Left lung (tissue), 10 donors: ENCODE results near the gene ATRIP. TPM values are rescaled to one million over a fixed set of nuclear protein-coding genes. Genes with fewer than 3 reads are reported as not detected.

ENCODE experiments used
- ATAC-seq: fragments of 200-7000 bp; cut with Tn5 transposase; one replicate; pipeline ENCODE4 v1.9.1; 2020; ENCODE audit warnings: moderate library complexity
- DNase-seq, 4 donors: peaks; one replicate each; pipeline ENCODE4 v3.0.0-alpha.2; 2013 to 2020
- H3K27ac ChIP-seq, 2 donors: fragments of 200-600 bp; sonication (generic) in 1 of 2; one replicate each; pipeline versions ENCODE4 v1.5.0 to v1.8.0; 2020 to 2021
- H3K27me3 ChIP-seq, 2 donors: fragments of 200-600 bp; sonication (generic) in 1 of 2; one replicate each; pipeline versions ENCODE4 v1.5.0 to v1.8.0; 2020 to 2021
- H3K36me3 ChIP-seq, 2 donors: fragments of 200-600 bp; sonication (generic) in 1 of 2; one replicate each; pipeline versions ENCODE4 v1.5.0 to v1.8.0; 2020 to 2021
- H3K4me1 ChIP-seq, 2 donors: fragments of 200-600 bp; one replicate each; pipeline ENCODE4 v1.8.0; 2021
- H3K4me3 ChIP-seq, 2 donors: fragments of 200-600 bp; sonication (generic) in 1 of 2; one replicate each; pipeline versions ENCODE4 v1.5.0 to v1.8.0; 2020 to 2021; ENCODE audit warnings: mild to moderate bottlenecking in 1 of 2
- H3K9me3 ChIP-seq, 2 donors: fragments of 200-600 bp; sonication (generic) in 1 of 2; one replicate each; pipeline versions ENCODE4 v1.5.0 to v1.8.0; 2020 to 2021
- intact Hi-C, 2 donors: fragments of 100-400 bp; cut with DNase I; formaldehyde crosslinking; loops; one replicate each; pipeline versions ENCODE4 v1.11.2 to v1.14.2; 2022
- polyA plus RNA-seq, 6 donors: library from polyadenylated mRNA; unstranded; fragments of 120-200 nt; gene quantifications; one replicate each; pipeline ENCODE4 v1.2.1, GENCODE V29; 2013; ENCODE audit not compliant: insufficient read length in 6 of 6
- total RNA-seq, 2 donors: library from RNA; stranded (reverse); fragmentation: NEBNext Ultra II Directional; extraction: Animal tissue kit (Norgen Biotek cat#: 25700); gene quantifications; one replicate each; pipeline ENCODE4 v1.2.1, GENCODE V29; 2021
- TF ChIP-seq, protein P1 (sequence below), 2 donors: fragments of 200-600 bp; sonication (generic) in 1 of 2; IDR thresholded peaks; one replicate each; pipeline versions ENCODE4 v1.5.0 to v1.8.0; 2021; ENCODE audit warnings: antibody characterized with exemption in 2 of 2
- donor health status: DM: no; HTN: yes; CAD: no.
- donor health status: DM: no; HTN: no; CAD: no.

Gene ATRIP
- total and polyA plus RNA-seq, 8 donors: 7.4 to 14.4 (median 12.0) TPM

DNA sequence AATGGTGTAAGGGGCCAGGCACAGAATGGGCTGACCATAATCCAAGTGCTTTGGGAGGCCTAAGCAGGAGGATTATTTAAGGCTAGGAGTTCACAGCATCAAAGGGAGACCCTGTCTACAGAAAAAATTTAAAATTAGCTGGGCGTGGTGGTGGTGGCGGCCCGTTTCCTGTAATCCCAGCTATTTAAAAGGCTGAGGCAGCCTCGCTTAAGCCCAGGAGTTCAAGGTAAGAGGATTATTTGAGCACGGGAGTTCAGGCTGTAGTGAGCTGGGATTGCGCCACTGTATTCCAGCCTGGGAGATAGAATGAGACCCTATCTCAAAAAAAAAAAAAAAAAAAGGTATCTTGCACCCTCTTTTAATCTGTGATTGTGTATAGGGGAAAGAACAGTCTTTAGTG, 4.6 kb upstream of the ATRIP start:
- TF ChIP-seq, protein P1, sequence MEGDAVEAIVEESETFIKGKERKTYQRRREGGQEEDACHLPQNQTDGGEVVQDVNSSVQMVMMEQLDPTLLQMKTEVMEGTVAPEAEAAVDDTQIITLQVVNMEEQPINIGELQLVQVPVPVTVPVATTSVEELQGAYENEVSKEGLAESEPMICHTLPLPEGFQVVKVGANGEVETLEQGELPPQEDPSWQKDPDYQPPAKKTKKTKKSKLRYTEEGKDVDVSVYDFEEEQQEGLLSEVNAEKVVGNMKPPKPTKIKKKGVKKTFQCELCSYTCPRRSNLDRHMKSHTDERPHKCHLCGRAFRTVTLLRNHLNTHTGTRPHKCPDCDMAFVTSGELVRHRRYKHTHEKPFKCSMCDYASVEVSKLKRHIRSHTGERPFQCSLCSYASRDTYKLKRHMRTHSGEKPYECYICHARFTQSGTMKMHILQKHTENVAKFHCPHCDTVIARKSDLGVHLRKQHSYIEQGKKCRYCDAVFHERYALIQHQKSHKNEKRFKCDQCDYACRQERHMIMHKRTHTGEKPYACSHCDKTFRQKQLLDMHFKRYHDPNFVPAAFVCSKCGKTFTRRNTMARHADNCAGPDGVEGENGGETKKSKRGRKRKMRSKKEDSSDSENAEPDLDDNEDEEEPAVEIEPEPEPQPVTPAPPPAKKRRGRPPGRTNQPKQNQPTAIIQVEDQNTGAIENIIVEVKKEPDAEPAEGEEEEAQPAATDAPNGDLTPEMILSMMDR (IDR thresholded peaks at IDR 0.05): no peak
- ATAC-seq (no peak), DNase-seq (no peak)
- Histone ChIP-seq H3K4me3 (peak overlapping the region in 1 of 2 donors; percentile 75), H3K27ac (no peak overlapping the region), H3K4me1 (peaks cover 19 to 37% of the 10 kb centered on the region in 2 donors), H3K9me3 (no peaks in the 10 kb centered on the region), H3K27me3 (no peaks in the 10 kb centered on the region), H3K36me3 (peaks cover 0 to 38% of the 10 kb centered on the region in 2 donors)
- intact Hi-C loops: no loop called here

DNA sequence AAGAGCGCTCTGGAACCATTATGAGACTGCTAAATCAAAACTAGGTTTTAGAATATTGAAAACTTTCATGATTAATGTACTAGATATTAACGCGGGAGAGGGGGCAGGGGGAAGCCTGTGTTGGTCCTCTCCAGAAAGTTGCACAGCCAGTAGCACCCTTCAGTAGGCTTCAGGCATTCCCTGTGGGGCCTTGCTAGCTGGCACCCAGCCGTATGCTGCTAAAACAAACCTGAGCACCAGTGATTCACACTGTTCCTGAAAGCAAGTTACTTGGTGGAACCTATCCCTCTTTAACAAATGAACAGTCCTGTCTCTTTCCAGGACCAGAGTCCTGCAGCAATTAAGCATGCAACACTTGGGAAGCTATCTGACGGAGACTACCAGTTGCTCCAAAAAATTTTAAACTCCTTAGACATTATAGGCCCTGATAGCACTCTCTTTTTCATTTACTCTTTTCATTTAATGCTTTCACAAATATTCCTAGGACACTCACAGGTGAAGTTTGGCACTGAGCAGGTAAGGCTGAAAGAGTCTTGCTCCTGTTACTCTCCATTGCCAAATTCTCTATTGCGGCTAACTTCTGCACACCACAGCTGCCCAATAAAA, 1.2 kb upstream of the ATRIP start:
- DNase-seq: no peak
- intact Hi-C loops: no loop called here
- TF ChIP-seq, protein P1 (IDR thresholded peaks at IDR 0.05): no peak
- H3K36me3 ChIP-seq: peaks cover 0 to 38% of the 10 kb centered on the region in 2 donors
- no peaks in the 10 kb centered on the region for H3K27me3 ChIP-seq
- H3K4me3 ChIP-seq: peak overlapping the region in 1 of 2 donors; percentile 85
- H3K27ac ChIP-seq: no peak overlapping the region
- H3K4me1 ChIP-seq: peaks cover 16 to 45% of the 10 kb centered on the region in 2 donors
- H3K9me3 ChIP-seq: no peaks in the 10 kb centered on the region
- no peak for ATAC-seq

DNA sequence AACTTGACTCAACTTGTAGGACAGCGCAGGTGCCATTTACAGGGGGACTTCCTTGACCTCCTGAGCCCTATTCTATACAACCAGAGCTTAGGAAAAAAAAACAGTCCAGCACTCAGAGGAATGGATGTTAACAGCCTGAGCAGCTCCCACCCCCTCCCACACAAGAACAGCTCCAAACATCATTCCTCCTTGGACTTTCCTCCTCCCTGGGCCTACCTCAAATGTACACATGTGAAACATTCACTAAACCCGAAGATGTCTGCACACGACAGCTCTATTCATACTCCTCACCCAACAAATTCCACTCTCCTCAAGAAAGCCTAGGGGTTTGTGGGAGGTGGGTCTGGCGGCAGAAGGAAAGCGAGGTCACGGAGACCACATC, 503 bp upstream of the ATRIP start:
- Histone ChIP-seq H3K9me3 (no peaks in the 10 kb centered on the region), H3K36me3 (peaks cover 0 to 38% of the 10 kb centered on the region in 2 donors), H3K4me1 (peaks cover 15 to 41% of the 10 kb centered on the region in 2 donors), H3K4me3 (peak overlapping the region; percentile 85 to 91), H3K27me3 (no peaks in the 10 kb centered on the region), H3K27ac (peak overlapping the region; percentile 88 to 95)
- DNase-seq: no peak
- ATAC-seq: no peak
- TF ChIP-seq, protein P1 (IDR thresholded peaks at IDR 0.05): no peak
- intact Hi-C loops: no loop called here

DNA sequence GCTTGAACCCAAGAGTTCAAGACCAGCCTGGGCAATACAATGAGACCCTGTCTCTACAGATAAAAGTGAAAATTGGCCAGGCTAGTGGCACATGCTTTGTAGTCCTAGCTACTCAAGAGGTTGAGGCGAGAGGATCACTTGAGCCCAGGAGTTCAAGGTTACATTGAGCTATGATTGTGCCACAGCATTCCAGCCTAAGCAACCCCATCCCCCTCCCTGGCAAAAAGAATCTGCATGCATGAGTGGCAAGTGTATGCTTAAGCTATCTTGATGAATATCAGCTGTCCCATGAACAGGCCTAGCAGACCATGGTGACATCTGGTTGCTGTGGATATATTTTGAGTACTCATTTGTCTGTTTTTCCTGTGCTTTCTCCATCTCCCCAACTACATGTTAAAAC, 4.7 kb downstream of the ATRIP start:
- Histone ChIP-seq H3K9me3 (no peaks in the 10 kb centered on the region), H3K36me3 (peaks cover 4 to 48% of the 10 kb centered on the region in 2 donors), H3K27ac (no peak overlapping the region), H3K4me1 (peaks cover 4 to 17% of the 10 kb centered on the region in 2 donors), H3K27me3 (no peaks in the 10 kb centered on the region), H3K4me3 (no peak overlapping the region)
- intact Hi-C loops: no loop called here
- no peak for DNase-seq
- ATAC-seq: peak; percentile 8
- TF ChIP-seq, protein P1 (IDR thresholded peaks at IDR 0.05): no peak

DNA sequence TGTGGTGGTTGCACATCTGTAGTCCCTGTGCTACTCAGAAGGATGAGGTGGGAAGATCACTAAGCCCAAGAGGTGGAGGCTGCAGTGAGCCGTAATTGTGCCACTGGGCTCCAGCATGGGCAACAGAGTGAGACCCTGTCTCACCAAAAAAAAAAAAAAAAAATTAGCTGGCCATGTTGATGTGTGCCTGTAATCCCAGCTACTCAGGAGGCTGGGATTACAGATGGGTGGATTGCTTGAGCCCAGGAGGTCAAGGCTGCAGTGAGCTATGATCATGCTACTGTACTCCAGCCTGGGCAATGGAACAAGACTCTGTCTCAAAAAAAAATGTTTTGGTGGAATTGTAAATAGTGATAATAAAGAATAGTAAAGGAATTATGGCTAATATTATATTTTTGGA, 9.9 kb downstream of the ATRIP start:
- Histone ChIP-seq H3K27ac (no peak overlapping the region), H3K36me3 (peaks cover 4 to 97% of the 10 kb centered on the region in 2 donors), H3K27me3 (no peaks in the 10 kb centered on the region), H3K4me3 (no peak overlapping the region), H3K9me3 (no peaks in the 10 kb centered on the region), H3K4me1 (no peaks in the 10 kb centered on the region)
- no peak for DNase-seq
- intact Hi-C loops: no loop called here
- TF ChIP-seq, protein P1 (IDR thresholded peaks at IDR 0.05): no peak
- ATAC-seq: no peak
